H1 (cell line): Measurements from ENCODE around the gene SLC35F5.
A peak's percentile ranks its signal among the peaks of the same experiment; 100 is the strongest.

Source experiments
- CHD1 ChIP-seq: IDR thresholded peaks from 2 replicates; pipeline ENCODE4 v1.6.1; 2012; ENCODE audit warnings: low read depth, low read length, improper control_type of control experiment
- CHD2 ChIP-seq: IDR thresholded peaks from 2 replicates; pipeline ENCODE4 v1.6.1; 2012; ENCODE audit warnings: low read length, improper control_type of control experiment
- EZH2 ChIP-seq: fragments of 200-600 bp; sonication (generic); IDR thresholded peaks from 2 replicates; pipeline ENCODE4 v1.7.1; 2012; ENCODE audit warnings: low read depth, mild to moderate bottlenecking, moderate library complexity, low read length, inconsistent platforms; ENCODE audit not compliant: severe bottlenecking
- KDM1A ChIP-seq: fragments of 200-600, 300-600 bp; sonication (generic); IDR thresholded peaks from 2 replicates; pipeline ENCODE4 v1.7.1; 2016; ENCODE audit warnings: mild to moderate bottlenecking, low read length, borderline replicate concordance
- KDM4A ChIP-seq: IDR thresholded peaks from one replicate; pipeline ENCODE4 v1.7.1; 2012; ENCODE audit warnings: low read depth, mild to moderate bottlenecking, moderate library complexity, low read length, inconsistent platforms; ENCODE audit not compliant: severe bottlenecking
- POLR2A ChIP-seq, 2 experiments: IDR thresholded peaks; 1 replicate in 1 of 2; 2 replicates in 1 of 2; pipeline ENCODE4 v1.6.1; 2011; ENCODE audit warnings: low read depth in 2 of 2, low read length in 2 of 2, mild to moderate bottlenecking in 2 of 2; ENCODE audit errors: control extremely low read depth in 1 of 2
- TCF12 ChIP-seq: IDR thresholded peaks from 2 replicates; pipeline ENCODE4 v1.6.1; 2011; ENCODE audit warnings: low read depth, mild to moderate bottlenecking, low read length
- TF ChIP-seq, protein P1 (sequence below): IDR thresholded peaks from 2 replicates; pipeline ENCODE4 v1.6.1; 2011; ENCODE audit warnings: low read length, improper control_type of control experiment

DNA sequence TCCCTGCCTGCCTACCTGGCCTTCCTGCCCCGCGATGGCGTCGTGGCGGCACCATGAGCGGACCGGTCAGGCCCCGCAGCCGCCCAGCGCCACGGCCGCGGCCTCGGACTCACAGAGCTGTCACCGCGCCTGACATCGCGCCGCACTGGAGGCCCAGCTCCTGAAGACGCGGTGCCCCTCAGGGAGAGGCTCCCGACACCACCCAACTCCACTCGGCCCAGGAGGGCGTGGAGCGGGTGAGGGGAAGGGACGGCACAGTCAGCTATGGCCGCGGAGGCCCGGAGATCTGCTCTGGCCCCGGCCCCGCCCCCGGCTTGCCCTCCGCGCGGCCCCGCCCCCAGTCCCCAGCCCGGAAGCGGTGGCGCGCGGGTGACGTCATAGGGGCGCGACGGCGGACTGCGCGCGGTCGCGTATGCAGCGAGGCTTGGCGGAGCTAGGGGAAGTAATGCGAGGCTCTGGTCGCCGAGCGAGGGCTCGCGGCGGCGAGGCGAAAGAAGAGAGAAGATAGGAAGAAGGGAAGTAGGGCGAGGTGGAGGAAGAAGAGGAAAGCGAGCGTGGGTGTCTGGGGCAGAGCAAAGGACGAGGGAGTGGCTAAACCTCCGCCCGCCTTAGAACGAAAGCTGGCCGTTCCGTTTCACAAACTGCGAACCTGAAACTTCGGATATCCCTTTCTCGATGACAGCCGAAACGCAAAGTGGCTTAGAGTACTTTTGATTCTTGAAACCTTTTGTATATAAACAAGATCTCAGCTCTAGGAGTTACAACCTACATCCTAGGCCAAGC is at the start of gene SLC35F5:
- TF ChIP-seq EZH2 = no peak
- TF ChIP-seq CHD2 = peak; percentile 65; the same call in 1 of the 2 replicates
- TF ChIP-seq TCF12 = no peak
- peak; percentile 76 to 92 for TF ChIP-seq POLR2A (IDR thresholded peaks at IDR 0.05; ENCODE audit: control extremely low read depth in 1 of 2, low read depth in 2 of 2, low read length in 2 of 2)
- no peak for TF ChIP-seq KDM1A
- no peak for TF ChIP-seq CHD1
- TF ChIP-seq KDM4A = peak; percentile 99
- TF ChIP-seq, protein P1, sequence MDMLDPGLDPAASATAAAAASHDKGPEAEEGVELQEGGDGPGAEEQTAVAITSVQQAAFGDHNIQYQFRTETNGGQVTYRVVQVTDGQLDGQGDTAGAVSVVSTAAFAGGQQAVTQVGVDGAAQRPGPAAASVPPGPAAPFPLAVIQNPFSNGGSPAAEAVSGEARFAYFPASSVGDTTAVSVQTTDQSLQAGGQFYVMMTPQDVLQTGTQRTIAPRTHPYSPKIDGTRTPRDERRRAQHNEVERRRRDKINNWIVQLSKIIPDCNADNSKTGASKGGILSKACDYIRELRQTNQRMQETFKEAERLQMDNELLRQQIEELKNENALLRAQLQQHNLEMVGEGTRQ = no peak
